HEK293T (cell line): ENCODE measurements around the gene DRAP1.

Experiments
- HDGF ChIP-seq: fragments of 450-650 bp; IDR thresholded peaks from 2 replicates; pipeline ENCODE4 v1.6.1; 2017; ENCODE audit warnings: antibody characterized with exemption, borderline replicate concordance
- PKNOX1 ChIP-seq: fragments of 450-650 bp; IDR thresholded peaks from 2 replicates; pipeline ENCODE4 v1.6.1; 2016

GRCh38 chr11:65921876-65922275 is 2.6 kb downstream of the DRAP1 start:
- TF ChIP-seq PKNOX1 (no peak), HDGF (no peak)
